HUES48 (cell line): ENCODE data around the gene RGMA.

Experiments
- H3K27ac ChIP-seq: one replicate; pipeline ENCODE4 v1.7.0; 2013; ENCODE audit warnings: low read depth, low read length, inconsistent platforms
- H3K27me3 ChIP-seq: 2 replicates; pipeline ENCODE4 v1.6.1; 2013; ENCODE audit warnings: mild to moderate bottlenecking, low read length; ENCODE audit not compliant: control insufficient read depth, insufficient read depth
- H3K36me3 ChIP-seq: 2 replicates; pipeline ENCODE4 v1.6.1; 2013; ENCODE audit warnings: low read length; ENCODE audit not compliant: control insufficient read depth, insufficient read depth
- H3K4me1 ChIP-seq: 2 replicates; pipeline ENCODE4 v1.6.1; 2013; ENCODE audit warnings: mild to moderate bottlenecking, low read length; ENCODE audit not compliant: control insufficient read depth, insufficient read depth
- H3K4me3 ChIP-seq: 2 replicates; pipeline ENCODE4 v1.5.1; 2013; ENCODE audit warnings: mild to moderate bottlenecking, low read depth, low read length
- H3K9ac ChIP-seq: 2 replicates; pipeline ENCODE4 v1.6.1; 2013; ENCODE audit warnings: mild to moderate bottlenecking, low read depth, low read length, moderate library complexity
- H3K9me3 ChIP-seq: 2 replicates; pipeline ENCODE4 v1.6.1; 2013; ENCODE audit warnings: low read length; ENCODE audit not compliant: control insufficient read depth, insufficient read depth

Gene RGMA

GRCh38 chr15:93025625-93025982, 63.4 kb downstream of the RGMA start:
- Histone ChIP-seq H3K9me3 (no peaks in the 10 kb centered on the region), H3K27me3 (no peaks in the 10 kb centered on the region), H3K4me3 (no peak overlapping the region), H3K36me3 (peaks cover 74% of the 10 kb centered on the region), H3K9ac (no peak overlapping the region), H3K4me1 (peaks cover 7% of the 10 kb centered on the region; the same call in 1 of the 2 replicates), H3K27ac (no peak overlapping the region)

- Histone ChIP-seq H3K27ac (no peak overlapping the region), H3K27me3 (no peaks in the 10 kb centered on the region), H3K9me3 (no peaks in the 10 kb centered on the region), H3K36me3 (peaks cover 80% of the 10 kb centered on the region), H3K4me3 (no peak overlapping the region), H3K9ac (no peak overlapping the region), H3K4me1 (0 out of 2 replicates have a peak, but pooled peaks cover 3% of the 10 kb centered on the region)
These were observed 64.0 kb downstream of the RGMA start for GRCh38 chr15:93024716-93025624.

- Histone ChIP-seq H3K9me3 (no peaks in the 10 kb centered on the region), H3K36me3 (peaks cover 87% of the 10 kb centered on the region), H3K9ac (no peak overlapping the region), H3K4me1 (no peaks in the 10 kb centered on the region), H3K4me3 (no peak overlapping the region), H3K27me3 (no peaks in the 10 kb centered on the region), H3K27ac (no peak overlapping the region)
These were observed 64.7 kb downstream of the RGMA start for GRCh38 chr15:93024293-93024692.

- Histone ChIP-seq H3K4me1 (no peaks in the 10 kb centered on the region), H3K9ac (no peak overlapping the region), H3K27ac (no peak overlapping the region), H3K4me3 (no peak overlapping the region), H3K9me3 (no peaks in the 10 kb centered on the region), H3K36me3 (peaks cover 99% of the 10 kb centered on the region), H3K27me3 (no peaks in the 10 kb centered on the region)
These were observed 67.8 kb downstream of the RGMA start for GRCh38 chr15:93020976-93021772.

- Histone ChIP-seq H3K27ac (no peak overlapping the region), H3K9ac (no peak overlapping the region), H3K9me3 (no peaks in the 10 kb centered on the region), H3K4me3 (no peak overlapping the region), H3K27me3 (no peaks in the 10 kb centered on the region), H3K36me3 (peaks cover 99% of the 10 kb centered on the region), H3K4me1 (no peaks in the 10 kb centered on the region)
These were observed 69.0 kb downstream of the RGMA start for GRCh38 chr15:93019971-93020370.

GRCh38 chr15:93019090-93019489, 69.9 kb downstream of the RGMA start:
- H3K36me3 ChIP-seq, result peaks cover 99% of the 10 kb centered on the region
- H3K27me3 ChIP-seq, result no peaks in the 10 kb centered on the region
- no peaks in the 10 kb centered on the region for H3K4me1 ChIP-seq
- H3K4me3 ChIP-seq, result no peak overlapping the region
- H3K27ac ChIP-seq, result no peak overlapping the region
- no peaks in the 10 kb centered on the region for H3K9me3 ChIP-seq
- H3K9ac ChIP-seq, result no peak overlapping the region

- Histone ChIP-seq H3K36me3 (peaks cover 99% of the 10 kb centered on the region), H3K27me3 (no peaks in the 10 kb centered on the region), H3K9ac (no peak overlapping the region), H3K27ac (no peak overlapping the region), H3K4me1 (no peaks in the 10 kb centered on the region), H3K4me3 (no peak overlapping the region), H3K9me3 (no peaks in the 10 kb centered on the region)
These were observed 70.4 kb downstream of the RGMA start for GRCh38 chr15:93018574-93018973.

- Histone ChIP-seq H3K36me3 (peaks cover 99% of the 10 kb centered on the region), H3K4me1 (no peaks in the 10 kb centered on the region), H3K27ac (no peak overlapping the region), H3K9ac (no peak overlapping the region), H3K9me3 (no peaks in the 10 kb centered on the region), H3K27me3 (no peaks in the 10 kb centered on the region), H3K4me3 (no peak overlapping the region)
These were observed 71.5 kb downstream of the RGMA start for GRCh38 chr15:93017526-93017925.

GRCh38 chr15:93012786-93013185, 76.2 kb downstream of the RGMA start:
- Histone ChIP-seq H3K27ac (no peak overlapping the region), H3K9me3 (no peaks in the 10 kb centered on the region), H3K4me3 (no peak overlapping the region), H3K27me3 (no peaks in the 10 kb centered on the region), H3K9ac (no peak overlapping the region), H3K4me1 (no peaks in the 10 kb centered on the region), H3K36me3 (peaks cover 98% of the 10 kb centered on the region)

GRCh38 chr15:93007994-93008393, 81.0 kb downstream of the RGMA start:
- H3K4me1 ChIP-seq, result no peaks in the 10 kb centered on the region
- H3K27ac ChIP-seq, result no peak overlapping the region
- H3K36me3 ChIP-seq, result peaks cover 99% of the 10 kb centered on the region
- H3K4me3 ChIP-seq, result no peak overlapping the region
- no peaks in the 10 kb centered on the region for H3K27me3 ChIP-seq
- no peak overlapping the region for H3K9ac ChIP-seq
- no peaks in the 10 kb centered on the region for H3K9me3 ChIP-seq

- no peaks in the 10 kb centered on the region for H3K27me3 ChIP-seq
- H3K27ac ChIP-seq, result no peak overlapping the region
- H3K36me3 ChIP-seq, result peaks cover 100% of the 10 kb centered on the region
These were observed 83.9 kb downstream of the RGMA start for GRCh38 chr15:93005133-93005532.

More at GRCh38 chr15:93005133-93005532, 83.9 kb downstream of the RGMA start:
- no peak overlapping the region for H3K9ac ChIP-seq
- no peaks in the 10 kb centered on the region for H3K9me3 ChIP-seq
- no peak overlapping the region for H3K4me3 ChIP-seq
- H3K4me1 ChIP-seq, result no peaks in the 10 kb centered on the region
